ENCODE measurements around the gene NFATC1. TPM values are rescaled to one million over a fixed set of nuclear protein-coding genes. Genes with fewer than 3 reads are reported as not detected.

Gene NFATC1
- total RNA-seq, 3 donors from 2014 or later: 10.9 to 18.0 (median 12.9) TPM

DNA sequence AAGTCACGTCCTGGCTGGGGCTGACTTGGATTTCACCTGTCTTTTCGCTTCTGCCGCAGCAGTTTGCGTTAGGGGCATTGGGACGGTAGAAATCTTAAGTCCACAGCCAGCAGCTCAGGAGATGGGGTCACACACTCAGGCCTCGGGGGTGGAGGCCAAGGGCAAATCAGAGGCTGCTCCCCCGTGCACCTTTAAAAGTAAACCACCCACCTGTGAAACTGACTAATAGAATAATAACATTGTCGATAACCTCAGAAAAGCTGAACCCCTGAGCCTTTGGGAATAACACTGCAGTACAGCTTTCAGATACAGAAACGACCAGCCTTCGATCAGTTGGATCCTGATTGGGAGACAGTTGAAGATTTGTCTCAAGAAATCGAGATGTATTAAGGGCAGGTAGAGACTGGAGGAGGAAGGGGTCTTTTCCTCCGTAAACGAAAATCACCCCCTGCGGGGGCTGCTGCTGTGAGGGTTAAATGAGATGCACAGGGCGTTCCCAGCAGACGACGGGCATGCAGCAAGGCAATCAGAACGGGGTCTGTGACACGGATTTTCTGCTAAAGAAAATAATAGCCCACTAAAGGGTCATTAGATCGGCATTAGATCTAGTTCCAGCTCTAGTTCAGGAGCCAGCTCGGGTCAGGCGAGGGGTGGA is 16.4 kb upstream of the NFATC1 start:
- H3K9me3 ChIP-seq: no peaks in the 10 kb centered on the region
- TF ChIP-seq CTCF (IDR thresholded peaks at IDR 0.05) (no peak), POLR2AphosphoS5 (IDR thresholded peaks at IDR 0.05) (no peak), POLR2A (IDR thresholded peaks at IDR 0.05) (no peak)
- no peaks in the 10 kb centered on the region for H3K36me3 ChIP-seq
- intact Hi-C loops (cut with DNase I; ENCODE audit: low total_unique reads): loop anchor here (5.0 kb wide), 1 partner anchor 148 kb away; no protein-coding TSS in a partner anchor
- H3K27ac ChIP-seq: no peak overlapping the region
- no peak overlapping the region for H3K4me3 ChIP-seq
- H3K27me3 ChIP-seq: peaks cover 0 to 4% of the 10 kb centered on the region in 2 donors
- H3K4me1 ChIP-seq: peaks cover 0 to 4% of the 10 kb centered on the region in 2 donors
- no peak for DNase-seq (ENCODE audit: low spot score in 2 of 2)

DNA sequence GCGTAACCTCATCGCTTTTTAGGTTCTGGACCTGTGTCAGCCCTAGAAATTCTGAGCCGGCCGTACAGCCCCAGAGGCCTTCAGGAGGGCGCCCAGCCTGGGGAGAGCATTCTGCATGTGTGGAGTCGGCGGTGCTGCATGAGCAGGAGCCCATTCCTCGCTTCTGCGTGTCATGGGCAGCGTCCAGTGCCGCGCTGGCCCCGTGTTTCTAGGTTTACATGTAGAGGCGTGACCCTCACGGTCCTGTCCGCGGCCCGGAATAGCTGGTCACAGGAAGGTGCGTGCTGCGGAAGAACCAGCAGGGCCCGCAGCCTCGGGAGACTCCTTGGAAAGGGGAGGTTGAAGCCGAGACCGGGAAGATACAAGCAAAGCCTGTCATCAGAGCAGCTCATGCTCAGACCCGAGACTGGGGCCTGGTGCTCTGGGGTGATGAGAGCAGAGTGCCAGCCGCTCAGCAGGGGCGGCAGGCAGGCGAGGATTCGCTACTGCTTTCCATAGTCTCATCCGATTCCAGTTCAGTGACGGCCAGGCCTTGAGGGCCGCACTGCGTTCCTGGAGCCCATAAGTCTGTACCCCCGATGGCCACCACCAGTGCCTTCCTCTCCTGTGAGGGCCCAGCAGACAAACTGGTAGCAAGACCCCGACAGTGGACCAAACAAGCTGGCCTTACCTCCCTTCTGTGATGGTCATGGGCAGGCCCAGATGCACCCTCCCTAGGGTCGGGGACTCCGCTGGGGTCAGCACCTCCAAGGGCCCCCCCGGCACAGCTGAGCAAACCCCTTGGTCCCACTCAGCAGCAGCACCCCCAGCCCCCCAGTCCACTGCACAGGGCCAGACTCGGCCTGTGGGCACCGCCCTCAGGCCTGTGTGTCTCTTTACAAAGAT is 15.6 kb upstream of the NFATC1 start:
- Histone ChIP-seq H3K9me3 (no peaks in the 10 kb centered on the region), H3K4me3 (no peak overlapping the region), H3K4me1 (peaks cover 0 to 4% of the 10 kb centered on the region in 2 donors), H3K27ac (no peak overlapping the region), H3K27me3 (peaks cover 0 to 9% of the 10 kb centered on the region in 2 donors), H3K36me3 (no peaks in the 10 kb centered on the region)
- no peak for TF ChIP-seq POLR2A (IDR thresholded peaks at IDR 0.05)
- no peak for TF ChIP-seq POLR2AphosphoS5 (IDR thresholded peaks at IDR 0.05)
- TF ChIP-seq CTCF (IDR thresholded peaks at IDR 0.05): no peak
- DNase-seq (ENCODE audit: low spot score in 2 of 2): no peak
- intact Hi-C loops (cut with DNase I; ENCODE audit: low total_unique reads): loop anchor here (5.0 to 10.0 kb wide), 2 partner anchors 147 to 265 kb away; no protein-coding TSS in a partner anchor

- intact Hi-C loops (cut with DNase I; ENCODE audit: low total_unique reads): loop anchor here (10.0 kb wide), 1 partner anchor 264 kb away; no protein-coding TSS in a partner anchor
- DNase-seq (ENCODE audit: low spot score in 2 of 2): peak in 1 of 2 donors; percentile 75
These were observed 14.6 kb upstream of the NFATC1 start for GRCh38 chr18:79380816-79381806.

GRCh38 chr18:79381811-79382311 is 13.9 kb upstream of the NFATC1 start:
- intact Hi-C loops (cut with DNase I; ENCODE audit: low total_unique reads): loop anchor here (10.0 kb wide), 1 partner anchor 263 kb away; no protein-coding TSS in a partner anchor
- Histone ChIP-seq H3K36me3 (no peaks in the 10 kb centered on the region), H3K27me3 (peaks cover 0 to 22% of the 10 kb centered on the region in 2 donors), H3K4me3 (no peak overlapping the region), H3K4me1 (peaks cover 0 to 4% of the 10 kb centered on the region in 2 donors), H3K9me3 (no peaks in the 10 kb centered on the region), H3K27ac (no peak overlapping the region)
- TF ChIP-seq POLR2A (IDR thresholded peaks at IDR 0.05) (no peak), CTCF (IDR thresholded peaks at IDR 0.05) (no peak), POLR2AphosphoS5 (IDR thresholded peaks at IDR 0.05) (no peak)
- no peak for DNase-seq (ENCODE audit: low spot score in 2 of 2)

More at GRCh38 chr18:79380816-79381806, 14.6 kb upstream of the NFATC1 start:
- Histone ChIP-seq H3K9me3 (no peaks in the 10 kb centered on the region), H3K36me3 (no peaks in the 10 kb centered on the region), H3K27ac (no peak overlapping the region), H3K4me1 (peaks cover 0 to 4% of the 10 kb centered on the region in 2 donors), H3K4me3 (no peak overlapping the region), H3K27me3 (peaks cover 0 to 14% of the 10 kb centered on the region in 2 donors)
- no peak for TF ChIP-seq POLR2A (IDR thresholded peaks at IDR 0.05)
- peak; percentile 76 to 84 (median 81) for TF ChIP-seq CTCF (IDR thresholded peaks at IDR 0.05)
